ENCODE data around the gene ARHGEF40. TPM values are rescaled to one million over a fixed set of nuclear protein-coding genes. Genes with fewer than 3 reads are reported as not detected.

ARHGEF40 gene
- total and polyA plus RNA-seq, 10 of the 15 experiments (the other 5 are each of a cell fraction or from before 2014, with no cell fraction given) = 0.03 to 0.31 (median 0.08) TPM; not detected in 2

- TF ChIP-seq ZNF217 (IDR thresholded peaks at IDR 0.05) (no peak), RB1 (IDR thresholded peaks at IDR 0.05; ENCODE audit: borderline replicate concordance) (0 out of 2 replicates have a peak, but pooled peaks have one; percentile 68), RCOR1 (conservative IDR thresholded peaks at IDR 0.05; ENCODE audit: low read depth, low read length) (no peak), YBX1 (IDR thresholded peaks at IDR 0.05) (no peak), NFXL1 (IDR thresholded peaks at IDR 0.05; ENCODE audit: borderline replicate concordance) (no peak), RELA (IDR thresholded peaks at IDR 0.05; ENCODE audit: borderline replicate concordance, partially characterized antibody) (peak; percentile 40), IKZF1 (conservative IDR thresholded peaks at IDR 0.05) (peak; percentile 57), SUZ12 (IDR thresholded peaks at IDR 0.05; ENCODE audit: unreplicated experiment) (no peak), SMC3 (IDR thresholded peaks at IDR 0.05; ENCODE audit: borderline replicate concordance, low read length) (peak; percentile 100), IRF4 (IDR thresholded peaks at IDR 0.05; ENCODE audit: low read depth, low read length) (peak; percentile 66), ETV6 (conservative IDR thresholded peaks at IDR 0.05 in 1 of 2, IDR thresholded peaks at IDR 0.05 in 1 of 2; ENCODE audit: borderline replicate concordance in 1 of 2, low read depth in 1 of 2) (no peak), ZBTB11 (CRISPR knock-in tag; IDR thresholded peaks at IDR 0.05) (no peak), PKNOX1 (IDR thresholded peaks at IDR 0.05) (no peak), HCFC1 (IDR thresholded peaks at IDR 0.05; ENCODE audit: low read length) (peak; percentile 51; the same call in 1 of the 2 replicates), ATF2 (IDR thresholded peaks at IDR 0.05; ENCODE audit: low read length) (no peak), ZNF622 (IDR thresholded peaks at IDR 0.05) (no peak), FOXM1 (IDR thresholded peaks at IDR 0.05; ENCODE audit: low read depth, low read length) (0 out of 2 replicates have a peak, but pooled peaks have one; percentile 57), NR2F1 (conservative IDR thresholded peaks at IDR 0.05) (0 out of 2 replicates have a peak, but pooled peaks have one; percentile 46), LARP7 (IDR thresholded peaks at IDR 0.05) (peak; percentile 51; the same call in 1 of the 2 replicates), SPI1 (IDR thresholded peaks at IDR 0.05; ENCODE audit: borderline replicate concordance, insufficient read depth, low read depth, low read length) (no peak), SIX5 (IDR thresholded peaks at IDR 0.05; ENCODE audit: low read depth, low read length, severe bottlenecking) (peak; percentile 10), TARDBP (IDR thresholded peaks at IDR 0.05; ENCODE audit: borderline replicate concordance) (0 out of 2 replicates have a peak, but pooled peaks have one; percentile 57), NFYA (IDR thresholded peaks at IDR 0.05; ENCODE audit: borderline replicate concordance, low read depth, low read length) (peak; percentile 33; the same call in 1 of the 2 replicates), TCF12 (IDR thresholded peaks at IDR 0.05; ENCODE audit: low read depth, low read length) (peak; percentile 80)
These were observed 22.3 kb downstream of the ARHGEF40 start (continued) for GRCh38 chr14:21092273-21093011.

All from GM12878 (cell line).